NCI-H146 treated with DMSO at 0.1 percent for 48 hours (cell line): ENCODE data around the gene PLEKHA1.

Source experiments
- DNase-seq: peaks from one replicate; lab custom pipeline; 2025; ENCODE audit not compliant: unreplicated experiment; lab: John Stamatoyannopoulos, UW

Gene PLEKHA1

GRCh38 chr10:122374237-122374858 is at the start of gene PLEKHA1:
TSS of gene PLEKHA1 (plus strand) at chr10:122374708. CDS start at chr10:122393201, 18,493 bp downstream.
- peak; percentile 82 for DNase-seq

- DNase-seq = no peak
Observed at GRCh38 chr10:122325235-122325634, 49.3 kb upstream of the PLEKHA1 start.

GRCh38 chr10:122326385-122326784 is 48.1 kb upstream of the PLEKHA1 start:
- DNase-seq = no peak

GRCh38 chr10:122326806-122327205 is 47.7 kb upstream of the PLEKHA1 start:
- no peak for DNase-seq

- DNase-seq = no peak
Observed at GRCh38 chr10:122327237-122328206, 47.0 kb upstream of the PLEKHA1 start.

- no peak for DNase-seq
Observed at GRCh38 chr10:122328676-122329075, 45.8 kb upstream of the PLEKHA1 start.

- DNase-seq = no peak
Observed at GRCh38 chr10:122329416-122329815, 45.1 kb upstream of the PLEKHA1 start.

- DNase-seq = no peak
Observed at GRCh38 chr10:122331100-122331499, 43.4 kb upstream of the PLEKHA1 start.

- DNase-seq = no peak
Observed at GRCh38 chr10:122331615-122332446, 42.7 kb upstream of the PLEKHA1 start.

GRCh38 chr10:122333037-122333436 is 41.5 kb upstream of the PLEKHA1 start:
- no peak for DNase-seq

- DNase-seq = no peak
Observed at GRCh38 chr10:122336332-122336731, 38.2 kb upstream of the PLEKHA1 start.

GRCh38 chr10:122336961-122337360 is 37.5 kb upstream of the PLEKHA1 start:
- no peak for DNase-seq

GRCh38 chr10:122338609-122339441 is 35.7 kb upstream of the PLEKHA1 start:
- DNase-seq = no peak

GRCh38 chr10:122341141-122341810 is 33.2 kb upstream of the PLEKHA1 start:
- DNase-seq = no peak

- no peak for DNase-seq
Observed at GRCh38 chr10:122342293-122343134, 32.0 kb upstream of the PLEKHA1 start.

GRCh38 chr10:122343135-122343800 is 31.2 kb upstream of the PLEKHA1 start:
- DNase-seq = no peak

GRCh38 chr10:122343936-122344335 is 30.6 kb upstream of the PLEKHA1 start:
- DNase-seq = no peak

- no peak for DNase-seq
Observed at GRCh38 chr10:122344741-122345258, 29.7 kb upstream of the PLEKHA1 start.
